Small intestine (tissue), 7 donors: ENCODE data around the gene SNAP29. TPM values are rescaled to one million over a fixed set of nuclear protein-coding genes. Genes with fewer than 3 reads are reported as not detected.

Experiments
- DNase-seq, 2 donors: peaks; one replicate each; pipeline versions ENCODE4 v3.0.0 to v3.0.0-alpha.2; 2013
- FAIRE-seq: peaks from 2 replicates; lab custom pipeline; 2012; peaks lifted over from hg19 to GRCh38; lab: Jason Lieb, UNC
- H3K27ac ChIP-seq, 3 donors: one replicate each; pipeline ENCODE4 v1.5.1; 2013; ENCODE audit warnings: low read length in 2 of 3, mild to moderate bottlenecking in 2 of 3, control low read depth in 1 of 3, inconsistent platforms in 1 of 3, low read depth in 1 of 3, moderate library complexity in 1 of 3
- H3K27me3 ChIP-seq, 3 donors: one replicate each; pipeline ENCODE4 v1.6.1; 2013; ENCODE audit warnings: low read length in 3 of 3, inconsistent platforms in 1 of 3; ENCODE audit not compliant: control insufficient read depth in 3 of 3, insufficient read depth in 3 of 3
- H3K36me3 ChIP-seq, 3 donors: one replicate each; pipeline ENCODE4 v1.6.1; 2013; ENCODE audit warnings: low read length in 3 of 3, inconsistent platforms in 1 of 3, low read depth in 1 of 3, mild to moderate bottlenecking in 1 of 3, moderate library complexity in 1 of 3; ENCODE audit not compliant: control insufficient read depth in 3 of 3, insufficient read depth in 2 of 3
- H3K4me1 ChIP-seq, 3 donors: one replicate each; pipeline ENCODE4 v1.6.1; 2013; ENCODE audit warnings: low read length in 2 of 3, inconsistent platforms in 1 of 3, low read depth in 1 of 3, mild to moderate bottlenecking in 1 of 3, moderate library complexity in 1 of 3; ENCODE audit not compliant: control insufficient read depth in 3 of 3, insufficient read depth in 2 of 3
- H3K4me3 ChIP-seq, 3 donors: one replicate each; pipeline ENCODE4 v1.5.1; 2013; ENCODE audit warnings: low read length in 3 of 3, control low read depth in 1 of 3, inconsistent platforms in 1 of 3, low read depth in 1 of 3, mild to moderate bottlenecking in 1 of 3, moderate library complexity in 1 of 3
- H3K9me3 ChIP-seq, 2 donors: one replicate each; pipeline ENCODE4 v1.6.1; 2013; ENCODE audit warnings: low read depth in 1 of 2, low read length in 1 of 2; ENCODE audit not compliant: control insufficient read depth in 2 of 2, insufficient read depth in 1 of 2
- WGBS, 3 donors: extraction: QIAGEN DNeasy Blood & Tissue Kit; methylation state at CpG; one replicate each; pipeline ENCODE4 v1.1.7; 2013; 5-methylcytosine and 5-hydroxymethylcytosine counted together
- polyA plus RNA-seq, 4 donors: library from polyadenylated mRNA; stranded (reverse) in 3 of 4; unstranded in 1 of 4; fragments of 200-250 nt in 3 of 4; fragments of 120-200 nt in 1 of 4; gene quantifications; one replicate each; pipeline versions ENCODE4 v1.2.1 to v1.2.3, GENCODE V29; 2013
- donor health status: healthy with polysubstance abuse.
- donor health status: control.
- donor health status: control.
- donor health status: Bipolar disorder and iron deficiency.
- donor health status: healthy.

Gene SNAP29
- polyA plus RNA-seq, 4 donors: 13.8 to 32.2 (median 18.2) TPM

DNA sequence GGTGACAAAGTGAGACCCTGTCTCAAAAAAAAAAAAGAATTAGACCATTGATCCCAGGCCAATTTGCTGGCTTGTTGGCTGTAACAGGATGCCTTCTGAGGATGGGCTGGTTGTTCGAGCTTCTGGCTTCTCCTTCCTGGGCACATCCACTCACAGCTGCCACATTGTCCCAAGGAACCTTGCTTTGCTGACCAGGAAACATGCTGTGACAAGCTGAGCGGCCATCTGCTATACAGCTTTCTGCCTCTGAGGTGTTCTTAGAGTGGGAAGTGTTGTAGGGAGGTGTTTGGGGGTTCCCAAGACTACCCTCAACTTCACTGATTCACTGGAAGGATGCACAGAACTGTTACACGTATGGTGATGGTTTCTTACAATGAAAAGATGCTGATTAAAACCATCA lies 6.5 kb downstream of the SNAP29 start:
- Histone ChIP-seq H3K4me3 (no peak overlapping the region), H3K27ac (no peak overlapping the region), H3K36me3 (peaks cover 2 to 64% (median 3%) of the 10 kb centered on the region in 3 donors), H3K4me1 (peaks cover 0 to 21% (median 5%) of the 10 kb centered on the region in 3 donors), H3K27me3 (no peaks in the 10 kb centered on the region), H3K9me3 (no peaks in the 10 kb centered on the region)
- DNase-seq (no peak), FAIRE-seq (no peak)
- 90 to 96% (median 93%) methylated on average over 3 of the region's 3 CpGs for WGBS, 3 donors

DNA sequence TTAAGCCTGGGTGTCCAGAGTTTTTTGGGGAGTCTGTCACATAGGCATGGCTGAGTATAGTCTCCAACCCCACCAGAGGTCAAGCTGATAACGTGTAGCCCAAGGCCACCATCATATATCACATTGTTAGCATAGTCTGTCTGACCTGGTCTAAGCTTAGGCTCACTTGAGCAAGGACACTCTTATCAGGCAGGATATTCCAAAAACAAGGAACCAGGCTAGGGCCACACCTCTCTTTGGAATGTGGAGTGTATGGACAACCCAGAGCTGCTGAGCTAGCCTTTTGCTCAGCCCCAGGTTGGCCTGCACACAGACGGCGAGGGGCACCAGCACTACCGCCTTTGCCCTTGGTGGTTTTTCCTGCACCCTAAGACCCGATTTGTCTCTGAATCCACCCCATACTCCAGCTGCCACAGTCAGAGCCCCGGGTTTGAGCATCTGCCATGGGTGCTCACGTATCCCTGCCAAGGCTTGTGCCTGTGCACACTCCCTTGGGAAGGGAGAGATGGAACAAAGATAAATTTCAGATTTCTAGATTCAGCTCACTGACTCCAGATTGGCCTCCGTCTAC lies 7.2 kb downstream of the SNAP29 start:
- DNase-seq (peak in 1 of 2 donors; percentile 23), FAIRE-seq (no peak)
- no peaks in the 10 kb centered on the region for H3K27me3 ChIP-seq
- no peaks in the 10 kb centered on the region for H3K9me3 ChIP-seq
- WGBS, 3 donors: 83 to 92% (median 90%) methylated on average over 8 of the region's 8 CpGs
- peaks cover 3 to 64% (median 4%) of the 10 kb centered on the region in 3 donors for H3K36me3 ChIP-seq
- peaks cover 0 to 21% (median 5%) of the 10 kb centered on the region in 3 donors for H3K4me1 ChIP-seq
- H3K4me3 ChIP-seq: no peak overlapping the region
- peak overlapping the region in 2 of 3 donors; percentile 65 to 83 for H3K27ac ChIP-seq

DNA sequence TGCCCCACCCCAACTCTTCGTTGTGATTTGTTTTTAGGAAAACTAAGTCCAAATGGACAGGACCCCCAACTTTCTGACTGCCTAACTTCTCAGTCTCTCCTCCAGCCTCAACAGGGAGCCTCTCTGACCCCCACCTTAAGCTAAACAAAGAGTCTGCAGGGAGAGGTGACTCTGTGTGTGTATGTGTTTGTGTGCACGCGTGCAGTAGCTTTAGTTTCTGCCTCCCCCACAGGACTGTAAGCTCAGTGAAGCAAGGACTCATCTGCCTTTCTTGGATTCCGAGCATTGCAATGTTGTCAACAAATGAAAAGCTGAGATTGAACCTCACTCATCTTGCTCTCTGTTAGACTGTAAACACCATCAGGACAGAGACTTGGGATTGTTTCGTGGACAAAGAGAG lies 7.9 kb downstream of the SNAP29 start:
- FAIRE-seq: no peak
- peaks cover 0 to 21% (median 5%) of the 10 kb centered on the region in 3 donors for H3K4me1 ChIP-seq
- WGBS, 3 donors: 72 to 77% (median 72%) methylated on average over 5 of the region's 5 CpGs
- no peak overlapping the region for H3K4me3 ChIP-seq
- H3K27me3 ChIP-seq: no peaks in the 10 kb centered on the region
- H3K27ac ChIP-seq: peak overlapping the region in 2 of 3 donors; percentile 65 to 83
- no peaks in the 10 kb centered on the region for H3K9me3 ChIP-seq
- H3K36me3 ChIP-seq: peaks cover 3 to 59% (median 4%) of the 10 kb centered on the region in 3 donors
- DNase-seq: no peak

DNA sequence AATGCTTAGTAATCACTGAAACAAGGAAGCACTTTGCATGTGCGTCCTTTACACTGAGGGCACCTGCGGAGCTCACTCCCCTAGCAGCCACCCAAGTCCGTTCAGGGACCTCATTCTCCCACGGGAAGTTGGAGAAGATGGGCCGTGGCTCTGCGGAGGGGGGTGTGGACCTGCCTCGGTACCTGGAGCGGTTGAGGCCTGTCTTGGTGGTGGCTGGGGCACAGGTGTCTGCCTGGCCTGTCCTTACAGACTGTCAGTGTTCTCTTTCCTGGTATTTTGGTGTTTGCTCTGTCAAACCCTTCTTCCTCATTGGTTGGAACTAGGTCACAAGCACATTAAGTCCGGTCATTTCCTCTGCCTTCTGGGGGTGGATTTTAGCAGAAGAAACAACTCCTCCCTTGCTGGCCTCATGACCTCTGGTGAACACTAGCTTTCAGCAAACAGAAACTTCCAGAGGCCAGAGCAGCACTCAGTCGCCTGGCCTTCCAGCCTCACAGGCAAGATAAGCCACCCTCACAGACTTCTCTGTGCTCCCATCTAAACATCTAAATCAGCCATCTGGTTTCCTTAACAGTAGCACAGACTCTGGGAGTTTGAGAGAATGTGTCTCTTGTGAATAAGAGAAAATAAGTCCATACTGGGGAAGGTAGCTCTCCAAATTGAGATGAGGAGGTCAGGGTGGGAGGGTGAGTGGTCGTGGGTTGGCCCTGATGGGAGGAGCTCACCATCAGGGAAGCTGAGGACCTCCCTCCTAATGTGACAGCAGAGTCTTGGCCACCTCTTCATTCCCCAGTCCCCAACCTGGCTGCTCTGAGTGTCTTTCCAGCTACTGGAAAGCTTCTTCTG lies 8.6 kb downstream of the SNAP29 start:
- Histone ChIP-seq H3K9me3 (no peaks in the 10 kb centered on the region), H3K36me3 (peaks cover 3 to 54% (median 4%) of the 10 kb centered on the region in 3 donors), H3K4me3 (no peak overlapping the region), H3K27me3 (no peaks in the 10 kb centered on the region), H3K4me1 (peaks cover 0 to 21% (median 5%) of the 10 kb centered on the region in 3 donors), H3K27ac (peak overlapping the region; percentile 35 to 83 (median 65))
- no peak for FAIRE-seq
- 32 to 45% (median 40%) methylated on average over 11 of the region's 11 CpGs for WGBS, 3 donors
- DNase-seq: peak; percentile 53 to 63

DNA sequence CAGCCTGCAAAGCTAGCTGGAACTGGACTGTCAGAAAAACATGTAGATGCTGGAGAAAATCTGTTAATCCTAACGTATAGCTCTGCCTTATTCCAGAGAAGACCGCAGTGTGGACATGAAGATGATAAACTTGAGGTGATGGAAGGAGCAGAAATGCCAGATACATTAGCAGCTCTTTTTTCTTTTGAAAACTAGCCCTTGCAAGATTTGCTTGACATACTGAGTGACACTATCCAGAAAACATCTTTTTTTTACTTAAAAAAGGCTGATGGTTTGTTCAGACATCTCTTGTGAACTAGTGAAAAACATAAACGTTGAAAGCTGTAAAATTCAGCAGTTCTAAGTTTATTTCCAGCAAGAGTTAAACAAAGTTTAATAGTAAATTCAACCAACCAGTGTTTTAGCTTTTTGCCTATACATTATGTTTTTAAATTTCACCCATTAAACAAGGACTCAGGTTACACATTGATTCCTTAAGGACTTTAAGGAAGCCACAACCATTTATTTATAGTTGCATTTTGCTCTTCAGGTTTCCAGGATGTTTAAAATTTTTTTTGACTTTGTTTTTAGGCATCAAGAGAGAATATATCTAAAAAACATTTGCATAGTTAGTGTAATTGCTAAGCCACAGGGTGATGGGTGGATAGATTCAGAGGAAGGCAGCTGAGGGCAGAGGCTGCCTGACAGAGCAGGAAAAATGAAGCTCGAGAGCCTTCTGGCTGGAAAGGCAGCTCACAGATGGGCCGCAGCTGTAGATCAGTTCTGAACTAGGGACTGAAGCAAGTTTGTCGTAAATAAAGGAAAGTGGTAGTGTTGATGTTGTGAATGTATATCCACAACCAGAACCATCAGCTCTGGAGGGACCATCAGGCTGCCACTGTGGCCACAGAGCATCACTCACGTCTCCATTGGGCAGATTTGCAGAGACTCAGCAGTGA lies 9.5 kb downstream of the SNAP29 start:
- no peak for FAIRE-seq
- Histone ChIP-seq H3K9me3 (no peaks in the 10 kb centered on the region), H3K36me3 (peaks cover 3 to 52% (median 4%) of the 10 kb centered on the region in 3 donors), H3K27me3 (no peaks in the 10 kb centered on the region), H3K27ac (peak overlapping the region in 2 of 3 donors; percentile 65 to 83), H3K4me3 (no peak overlapping the region), H3K4me1 (peaks cover 0 to 21% (median 5%) of the 10 kb centered on the region in 3 donors)
- DNase-seq: no peak
- WGBS, 3 donors: 72 to 85% (median 82%) methylated on average over 7 of the region's 7 CpGs

DNA sequence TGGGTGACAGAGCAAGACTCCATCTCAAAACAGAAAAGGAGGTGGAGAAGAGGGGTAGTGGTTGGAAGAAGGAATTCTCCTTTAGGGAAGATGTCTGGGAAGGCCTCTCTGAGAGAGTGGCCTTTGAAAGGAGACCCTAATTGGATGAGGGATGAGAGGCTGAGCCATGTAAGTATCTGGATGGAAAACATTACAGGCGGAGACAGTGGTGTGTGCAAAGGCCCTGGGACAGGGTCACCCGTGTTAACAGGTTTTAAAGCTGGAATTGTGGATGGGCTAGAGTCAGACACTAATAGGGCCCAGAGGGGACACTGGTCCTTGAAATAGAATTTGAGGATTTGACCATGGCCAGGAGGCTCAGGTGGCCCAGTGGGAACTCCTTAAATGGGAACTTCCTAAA lies 10.4 kb downstream of the SNAP29 start:
- DNase-seq (no peak), FAIRE-seq (no peak)
- H3K9me3 ChIP-seq: no peaks in the 10 kb centered on the region
- H3K4me1 ChIP-seq: peaks cover 0 to 21% (median 5%) of the 10 kb centered on the region in 3 donors
- H3K4me3 ChIP-seq: no peak overlapping the region
- no peak overlapping the region for H3K27ac ChIP-seq
- WGBS, 3 donors: 96 to 97% (median 96%) methylated on average over 2 of the region's 2 CpGs
- H3K27me3 ChIP-seq: no peaks in the 10 kb centered on the region
- peaks cover 3 to 56% (median 4%) of the 10 kb centered on the region in 3 donors for H3K36me3 ChIP-seq

DNA sequence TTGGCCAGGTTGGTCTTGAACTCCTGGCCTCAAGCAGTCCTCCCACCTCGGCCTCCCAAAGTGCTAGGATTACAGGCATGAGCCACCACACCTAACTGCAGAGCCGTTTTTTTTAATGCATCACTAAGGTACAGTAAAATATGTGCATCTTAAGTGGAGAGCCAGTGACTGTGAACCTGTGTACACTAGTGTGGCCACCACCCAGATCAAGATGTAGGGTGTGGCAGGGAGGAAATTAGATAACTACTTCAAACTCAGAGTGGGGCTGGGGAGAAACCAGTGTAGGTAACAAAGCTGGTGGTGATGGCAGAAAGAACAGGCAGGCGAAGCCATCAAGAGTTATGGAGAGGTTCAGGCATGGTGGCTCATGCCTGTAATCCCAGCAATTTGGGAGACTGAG lies 14.4 kb downstream of the SNAP29 start:
- Histone ChIP-seq H3K4me3 (no peak overlapping the region), H3K9me3 (no peaks in the 10 kb centered on the region), H3K36me3 (peaks cover 5 to 62% (median 6%) of the 10 kb centered on the region in 3 donors), H3K4me1 (no peaks in the 10 kb centered on the region), H3K27me3 (no peaks in the 10 kb centered on the region), H3K27ac (no peak overlapping the region)
- WGBS, 3 donors: 67 to 88% (median 86%) methylated on average over 3 of the region's 3 CpGs
- DNase-seq (peak in 1 of 2 donors; percentile 15), FAIRE-seq (no peak)

DNA sequence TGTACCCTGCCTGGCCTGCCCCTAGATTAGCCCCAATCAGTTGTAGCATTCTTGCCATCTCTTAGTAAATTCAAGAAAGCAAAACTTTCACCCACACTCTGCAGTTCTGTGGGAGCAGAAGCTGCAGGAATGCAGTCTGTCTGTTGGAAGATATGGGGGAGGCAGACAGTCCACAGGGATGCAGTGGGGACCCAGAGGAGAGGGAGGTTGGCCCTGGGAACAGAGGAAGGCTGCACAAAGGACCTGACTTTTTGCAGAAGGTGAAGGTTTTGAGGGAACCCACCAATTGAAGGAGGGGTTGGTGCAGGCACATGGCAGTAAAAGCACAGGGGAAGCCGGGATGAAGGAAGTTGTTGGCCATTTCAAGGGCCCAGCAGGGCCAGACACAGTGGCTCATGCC lies 16.5 kb downstream of the SNAP29 start:
- no peaks in the 10 kb centered on the region for H3K9me3 ChIP-seq
- no peak overlapping the region for H3K27ac ChIP-seq
- H3K4me3 ChIP-seq: no peak overlapping the region
- no peak for FAIRE-seq
- 91 to 95% (median 92%) methylated on average over 1 of the region's 1 CpG for WGBS, 3 donors
- no peaks in the 10 kb centered on the region for H3K27me3 ChIP-seq
- no peaks in the 10 kb centered on the region for H3K4me1 ChIP-seq
- DNase-seq: no peak
- H3K36me3 ChIP-seq: peaks cover 2 to 56% (median 4%) of the 10 kb centered on the region in 3 donors
